Measurements from ENCODE around the gene ZBTB16. TPM values are rescaled to one million over a fixed set of nuclear protein-coding genes. Genes with fewer than 3 reads are reported as not detected.
A peak's percentile ranks its signal among the peaks of the same experiment; 100 is the strongest.

ZBTB16 gene
- polyA plus RNA-seq, 1 experiment: not detected

GRCh38 chr11:114027391-114027790, 32.1 kb upstream of the ZBTB16 start:
- Histone ChIP-seq H3K27me3 (ENCODE audit: control insufficient read depth, insufficient read depth, low read length) (peaks cover 8% of the 10 kb centered on the region), H3K4me3 (ENCODE audit: low read depth, low read length) (no peak overlapping the region), H3K36me3 (ENCODE audit: control insufficient read depth, insufficient read depth, low read length) (no peaks in the 10 kb centered on the region)
- DNase-seq (ENCODE audit: low read depth): no peak
- POLR2A ChIA-PET: no interaction called here
- CTCF ChIA-PET: interaction anchor here (1.8 to 8.6 kb wide), 3 partner anchors 8 to 234 kb away, joined by 5 to 88 read pairs (median 6); no protein-coding TSS in a partner anchor
- TF ChIP-seq, protein P1, sequence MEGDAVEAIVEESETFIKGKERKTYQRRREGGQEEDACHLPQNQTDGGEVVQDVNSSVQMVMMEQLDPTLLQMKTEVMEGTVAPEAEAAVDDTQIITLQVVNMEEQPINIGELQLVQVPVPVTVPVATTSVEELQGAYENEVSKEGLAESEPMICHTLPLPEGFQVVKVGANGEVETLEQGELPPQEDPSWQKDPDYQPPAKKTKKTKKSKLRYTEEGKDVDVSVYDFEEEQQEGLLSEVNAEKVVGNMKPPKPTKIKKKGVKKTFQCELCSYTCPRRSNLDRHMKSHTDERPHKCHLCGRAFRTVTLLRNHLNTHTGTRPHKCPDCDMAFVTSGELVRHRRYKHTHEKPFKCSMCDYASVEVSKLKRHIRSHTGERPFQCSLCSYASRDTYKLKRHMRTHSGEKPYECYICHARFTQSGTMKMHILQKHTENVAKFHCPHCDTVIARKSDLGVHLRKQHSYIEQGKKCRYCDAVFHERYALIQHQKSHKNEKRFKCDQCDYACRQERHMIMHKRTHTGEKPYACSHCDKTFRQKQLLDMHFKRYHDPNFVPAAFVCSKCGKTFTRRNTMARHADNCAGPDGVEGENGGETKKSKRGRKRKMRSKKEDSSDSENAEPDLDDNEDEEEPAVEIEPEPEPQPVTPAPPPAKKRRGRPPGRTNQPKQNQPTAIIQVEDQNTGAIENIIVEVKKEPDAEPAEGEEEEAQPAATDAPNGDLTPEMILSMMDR (IDR thresholded peaks at IDR 0.05; ENCODE audit: insufficient read depth, low read depth, low read length): no peak

- no peak overlapping the region for H3K4me3 ChIP-seq (ENCODE audit: low read depth, low read length)
- peaks cover 8% of the 10 kb centered on the region for H3K27me3 ChIP-seq (ENCODE audit: control insufficient read depth, insufficient read depth, low read length)
- DNase-seq (ENCODE audit: low read depth): no peak
- ChIA-PET POLR2A (no interaction called here), CTCF (interaction anchor here (1.2 to 8.6 kb wide), 4 partner anchors 8 to 233 kb away, joined by 3 to 88 read pairs (median 6); no protein-coding TSS in a partner anchor)
- TF ChIP-seq, protein P1 (IDR thresholded peaks at IDR 0.05; ENCODE audit: insufficient read depth, low read depth, low read length): peak; percentile 4; the same call in 1 of the 2 replicates
- no peaks in the 10 kb centered on the region for H3K36me3 ChIP-seq (ENCODE audit: control insufficient read depth, insufficient read depth, low read length)
These were observed 31.6 kb upstream of the ZBTB16 start for GRCh38 chr11:114027926-114028325.

- no peaks in the 10 kb centered on the region for H3K36me3 ChIP-seq (ENCODE audit: control insufficient read depth, insufficient read depth, low read length)
- CTCF ChIA-PET: no interaction called here
- POLR2A ChIA-PET: no interaction called here
- H3K27me3 ChIP-seq (ENCODE audit: control insufficient read depth, insufficient read depth, low read length): peaks cover 12% of the 10 kb centered on the region
- DNase-seq (ENCODE audit: low read depth): no peak
- no peak overlapping the region for H3K4me3 ChIP-seq (ENCODE audit: low read depth, low read length)
- TF ChIP-seq, protein P1 (IDR thresholded peaks at IDR 0.05; ENCODE audit: insufficient read depth, low read depth, low read length): no peak
These were observed 28.1 kb upstream of the ZBTB16 start for GRCh38 chr11:114031246-114031966.

DNA sequence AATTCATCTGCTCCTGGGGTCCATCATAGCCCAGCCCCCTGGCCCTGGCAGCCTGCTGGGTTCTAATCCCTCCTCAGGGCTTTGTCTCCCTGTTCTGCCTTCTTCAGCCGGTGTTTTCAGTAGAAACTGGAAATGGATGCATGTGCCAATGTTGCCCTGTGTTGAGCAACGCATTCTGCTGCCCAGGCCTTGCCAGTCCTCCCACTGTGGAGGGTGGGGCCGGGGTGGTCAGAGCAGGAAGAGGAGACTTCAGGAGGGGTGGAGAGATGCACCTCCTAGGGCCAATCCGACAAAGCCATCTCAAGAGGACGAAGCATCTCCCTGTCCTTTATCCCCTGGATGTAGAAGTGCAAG, 27.6 kb upstream of the ZBTB16 start:
- CTCF ChIA-PET: interaction anchor here (9.6 kb wide), 1 partner anchor 230 kb away, joined by 206 read pairs; no protein-coding TSS in a partner anchor
- DNase-seq (ENCODE audit: low read depth): no peak
- TF ChIP-seq, protein P1 (IDR thresholded peaks at IDR 0.05; ENCODE audit: insufficient read depth, low read depth, low read length): no peak
- POLR2A ChIA-PET: no interaction called here
- Histone ChIP-seq H3K27me3 (ENCODE audit: control insufficient read depth, insufficient read depth, low read length) (peaks cover 12% of the 10 kb centered on the region), H3K4me3 (ENCODE audit: low read depth, low read length) (no peak overlapping the region), H3K36me3 (ENCODE audit: control insufficient read depth, insufficient read depth, low read length) (no peaks in the 10 kb centered on the region)

- ChIA-PET POLR2A (no interaction called here), CTCF (interaction anchor here (5.0 to 9.6 kb wide), 2 partner anchors 147 to 228 kb away, joined by 31 to 206 read pairs; no protein-coding TSS in a partner anchor)
- H3K36me3 ChIP-seq (ENCODE audit: control insufficient read depth, insufficient read depth, low read length): no peaks in the 10 kb centered on the region
- DNase-seq (ENCODE audit: low read depth): no peak
- H3K27me3 ChIP-seq (ENCODE audit: control insufficient read depth, insufficient read depth, low read length): peaks cover 8% of the 10 kb centered on the region
- TF ChIP-seq, protein P1 (IDR thresholded peaks at IDR 0.05; ENCODE audit: insufficient read depth, low read depth, low read length): no peak
- H3K4me3 ChIP-seq (ENCODE audit: low read depth, low read length): no peak overlapping the region
These were observed 26.4 kb upstream of the ZBTB16 start for GRCh38 chr11:114033066-114033465.
